ENCODE measurements around the gene WEE2. TPM values are rescaled to one million over a fixed set of nuclear protein-coding genes. Genes with fewer than 3 reads are reported as not detected.

The WEE2 gene
- total and polyA plus RNA-seq, 2 of the 13 experiments (the other 11 are each of a cell fraction or from before 2014, with no cell fraction given) = not detected

DNA sequence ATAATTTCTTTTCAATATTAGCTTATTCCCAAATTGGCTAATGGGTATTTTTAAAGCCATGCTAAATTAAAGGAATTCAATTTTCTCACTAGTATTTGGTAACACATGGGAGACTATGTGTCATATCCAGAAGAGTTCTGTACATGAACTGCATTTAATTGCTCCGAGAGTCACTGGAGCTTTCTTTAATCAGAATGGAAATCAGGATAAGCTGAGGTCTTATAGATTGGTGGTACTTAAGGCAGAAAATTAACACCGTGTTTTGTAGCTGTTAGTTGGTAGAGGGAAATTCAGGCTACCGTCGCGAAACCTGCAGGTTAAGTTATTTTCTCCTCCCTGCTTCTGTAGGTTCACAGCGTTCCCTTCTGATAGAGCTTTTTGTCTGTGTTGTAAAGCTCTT, at the start of gene WEE2 (continued):
- TF ChIP-seq, protein P1, sequence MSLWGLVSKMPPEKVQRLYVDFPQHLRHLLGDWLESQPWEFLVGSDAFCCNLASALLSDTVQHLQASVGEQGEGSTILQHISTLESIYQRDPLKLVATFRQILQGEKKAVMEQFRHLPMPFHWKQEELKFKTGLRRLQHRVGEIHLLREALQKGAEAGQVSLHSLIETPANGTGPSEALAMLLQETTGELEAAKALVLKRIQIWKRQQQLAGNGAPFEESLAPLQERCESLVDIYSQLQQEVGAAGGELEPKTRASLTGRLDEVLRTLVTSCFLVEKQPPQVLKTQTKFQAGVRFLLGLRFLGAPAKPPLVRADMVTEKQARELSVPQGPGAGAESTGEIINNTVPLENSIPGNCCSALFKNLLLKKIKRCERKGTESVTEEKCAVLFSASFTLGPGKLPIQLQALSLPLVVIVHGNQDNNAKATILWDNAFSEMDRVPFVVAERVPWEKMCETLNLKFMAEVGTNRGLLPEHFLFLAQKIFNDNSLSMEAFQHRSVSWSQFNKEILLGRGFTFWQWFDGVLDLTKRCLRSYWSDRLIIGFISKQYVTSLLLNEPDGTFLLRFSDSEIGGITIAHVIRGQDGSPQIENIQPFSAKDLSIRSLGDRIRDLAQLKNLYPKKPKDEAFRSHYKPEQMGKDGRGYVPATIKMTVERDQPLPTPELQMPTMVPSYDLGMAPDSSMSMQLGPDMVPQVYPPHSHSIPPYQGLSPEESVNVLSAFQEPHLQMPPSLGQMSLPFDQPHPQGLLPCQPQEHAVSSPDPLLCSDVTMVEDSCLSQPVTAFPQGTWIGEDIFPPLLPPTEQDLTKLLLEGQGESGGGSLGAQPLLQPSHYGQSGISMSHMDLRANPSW (CRISPR knock-in tag; IDR thresholded peaks at IDR 0.05; ENCODE audit: borderline replicate concordance) = no peak

DNA sequence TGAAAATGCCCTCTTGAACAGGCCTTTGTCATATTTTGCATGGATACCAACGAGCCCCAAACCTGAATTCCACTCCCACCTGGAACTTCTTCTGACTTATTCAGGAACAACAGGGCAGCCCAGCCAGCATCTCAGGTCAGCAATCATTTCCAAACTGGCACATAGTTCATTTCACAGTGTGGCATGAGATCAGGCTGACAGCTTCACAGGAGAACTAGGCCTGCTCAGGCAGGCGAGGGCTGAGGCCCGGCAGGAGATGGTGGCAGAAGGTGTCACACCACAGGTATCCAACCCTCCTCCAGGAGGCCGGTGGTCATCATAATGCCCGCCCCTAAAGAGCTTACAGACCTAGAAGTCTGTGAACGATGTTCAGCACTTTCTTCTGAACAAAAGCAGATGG, 48.7 kb upstream of the WEE2 start:
- WGBS (ENCODE audit: low lambda C conversion rate) = 92% methylated on average over 5 of the region's 6 CpGs
- no peaks in the 10 kb centered on the region for H3K27me3 ChIP-seq (ENCODE audit: control insufficient read depth in 1 of 2, insufficient read depth in 2 of 2, low read length in 2 of 2)
- DNase-seq (ENCODE audit: low spot score) (no peak), FAIRE-seq (no peak), ATAC-seq (no peak)
- H3K4me1 ChIP-seq (ENCODE audit: insufficient read depth, low read length) = peaks cover 20% of the 10 kb centered on the region
- no peak overlapping the region for H3K4me3 ChIP-seq (replicated peaks in 1 of 3; ENCODE audit: insufficient read depth in 1 of 3, low read depth in 2 of 3, low read length in 3 of 3)
- H4K20me1 ChIP-seq (ENCODE audit: insufficient read depth, low read length) = no peaks in the 10 kb centered on the region
- in situ Hi-C loops (cut with HindIII; ENCODE audit: extremely low pct_ligation_motif_present, low pct_unique_long_range_greater_than_20kb) = loop anchor here (10.0 kb wide), 1 partner anchor 75 kb away; the partner anchor contains the start of gene SSBP1
- ChIA-PET CTCF (ENCODE audit: low intra/inter-chr PET ratio, low total read pairs) (no interaction called here), POLR2A (no interaction called here)
- H2AFZ ChIP-seq (ENCODE audit: low read length) = no peak overlapping the region
- no peaks in the 10 kb centered on the region for H3K9me3 ChIP-seq (ENCODE audit: low read length)
- intact Hi-C loops (cut with micrococcal nuclease; ENCODE audit: unreplicated experiment) = no loop called here
- H3K4me2 ChIP-seq (ENCODE audit: low read depth, low read length) = no peak overlapping the region
- no TSS peak for BruUV-seq (replicated peaks)
- peaks cover 5 to 12% of the 10 kb centered on the region in 2 experiments; a peak in 4 of 5 replicates for H3K36me3 ChIP-seq (replicated peaks in 1 of 2; ENCODE audit: control insufficient read depth in 1 of 2, insufficient read depth in 2 of 2, low read length in 2 of 2)
- no peak overlapping the region for H3K9ac ChIP-seq (ENCODE audit: insufficient read depth, low read depth, low read length)
- TF ChIP-seq GTF3A (CRISPR knock-in tag; conservative IDR thresholded peaks at IDR 0.05) = no peak
- TF ChIP-seq ZKSCAN8 (CRISPR knock-in tag; IDR thresholded peaks at IDR 0.05; ENCODE audit: borderline replicate concordance) = no peak
- TF ChIP-seq, protein P2, sequence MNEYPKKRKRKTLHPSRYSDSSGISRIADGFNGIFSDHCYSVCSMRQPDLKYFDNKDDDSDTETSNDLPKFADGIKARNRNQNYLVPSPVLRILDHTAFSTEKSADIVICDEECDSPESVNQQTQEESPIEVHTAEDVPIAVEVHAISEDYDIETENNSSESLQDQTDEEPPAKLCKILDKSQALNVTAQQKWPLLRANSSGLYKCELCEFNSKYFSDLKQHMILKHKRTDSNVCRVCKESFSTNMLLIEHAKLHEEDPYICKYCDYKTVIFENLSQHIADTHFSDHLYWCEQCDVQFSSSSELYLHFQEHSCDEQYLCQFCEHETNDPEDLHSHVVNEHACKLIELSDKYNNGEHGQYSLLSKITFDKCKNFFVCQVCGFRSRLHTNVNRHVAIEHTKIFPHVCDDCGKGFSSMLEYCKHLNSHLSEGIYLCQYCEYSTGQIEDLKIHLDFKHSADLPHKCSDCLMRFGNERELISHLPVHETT (CRISPR knock-in tag; conservative IDR thresholded peaks at IDR 0.05) = no peak
- no peak for TF ChIP-seq LCORL (IDR thresholded peaks at IDR 0.05)
- no peak for TF ChIP-seq LCORL (CRISPR knock-in tag; IDR thresholded peaks at IDR 0.05)
- no peak for TF ChIP-seq PCBP2 (optimal IDR thresholded peaks at IDR 0.05; ENCODE audit: low read depth, low read length, poor library complexity, severe bottlenecking)
- TF ChIP-seq ZIK1 (CRISPR knock-in tag; IDR thresholded peaks at IDR 0.05; ENCODE audit: borderline replicate concordance, low read depth) = no peak
- no peak for TF ChIP-seq ZNF205 (CRISPR knock-in tag; IDR thresholded peaks at IDR 0.05)
- TF ChIP-seq, protein P3, sequence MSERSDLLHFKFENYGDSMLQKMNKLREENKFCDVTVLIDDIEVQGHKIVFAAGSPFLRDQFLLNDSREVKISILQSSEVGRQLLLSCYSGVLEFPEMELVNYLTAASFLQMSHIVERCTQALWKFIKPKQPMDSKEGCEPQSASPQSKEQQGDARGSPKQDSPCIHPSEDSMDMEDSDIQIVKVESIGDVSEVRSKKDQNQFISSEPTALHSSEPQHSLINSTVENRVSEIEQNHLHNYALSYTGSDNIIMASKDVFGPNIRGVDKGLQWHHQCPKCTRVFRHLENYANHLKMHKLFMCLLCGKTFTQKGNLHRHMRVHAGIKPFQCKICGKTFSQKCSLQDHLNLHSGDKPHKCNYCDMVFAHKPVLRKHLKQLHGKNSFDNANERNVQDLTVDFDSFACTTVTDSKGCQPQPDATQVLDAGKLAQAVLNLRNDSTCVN (CRISPR knock-in tag; IDR thresholded peaks at IDR 0.05; ENCODE audit: borderline replicate concordance) = no peak
- TF ChIP-seq, protein P4, sequence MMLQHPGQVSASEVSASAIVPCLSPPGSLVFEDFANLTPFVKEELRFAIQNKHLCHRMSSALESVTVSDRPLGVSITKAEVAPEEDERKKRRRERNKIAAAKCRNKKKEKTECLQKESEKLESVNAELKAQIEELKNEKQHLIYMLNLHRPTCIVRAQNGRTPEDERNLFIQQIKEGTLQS (CRISPR knock-in tag; IDR thresholded peaks at IDR 0.05) = no peak
- no peak for TF ChIP-seq IKZF1 (IDR thresholded peaks at IDR 0.05)
- TF ChIP-seq ZMYM4 (CRISPR knock-in tag; IDR thresholded peaks at IDR 0.05) = no peak
- TF ChIP-seq MAF1 (CRISPR knock-in tag; IDR thresholded peaks at IDR 0.05; ENCODE audit: borderline replicate concordance) = no peak
- no peak for TF ChIP-seq REL (CRISPR knock-in tag; conservative IDR thresholded peaks at IDR 0.05)
- no peak for TF ChIP-seq HDAC2 (CRISPR knock-in tag; IDR thresholded peaks at IDR 0.05)
- TF ChIP-seq ZNF292 (CRISPR knock-in tag; IDR thresholded peaks at IDR 0.05; ENCODE audit: borderline replicate concordance, low read depth) = no peak
- no peak for TF ChIP-seq ZNF33A (CRISPR knock-in tag; IDR thresholded peaks at IDR 0.05; ENCODE audit: borderline replicate concordance)
- TF ChIP-seq SMAD3 (CRISPR knock-in tag; IDR thresholded peaks at IDR 0.05) = no peak
- no peak overlapping the region for H3K27ac ChIP-seq (ENCODE audit: extremely low read length, insufficient read depth, low read length)
- H3K79me2 ChIP-seq (ENCODE audit: insufficient read depth, low read length) = no peaks in the 10 kb centered on the region
